ENCODE data around the gene RHAG. TPM values are rescaled to one million over a fixed set of nuclear protein-coding genes. Genes with fewer than 3 reads are reported as not detected.

RHAG gene
- total RNA-seq, 2 donors from 2014 or later = not detected

- Histone ChIP-seq H3K4me3 (no peak overlapping the region), H3K27ac (no peak overlapping the region), H3K4me1 (ENCODE audit: control insufficient read depth in 1 of 2, low read depth in 2 of 2) (no peaks in the 10 kb centered on the region), H3K9me3 (no peaks in the 10 kb centered on the region), H3K27me3 (replicated peaks; ENCODE audit: insufficient read depth) (no peaks in the 10 kb centered on the region), H3K36me3 (no peaks in the 10 kb centered on the region)
- no peak for TF ChIP-seq CTCF (IDR thresholded peaks at IDR 0.05)
- DNase-seq (ENCODE audit: low spot score) = no peak
- ATAC-seq (ENCODE audit: insufficient number of reproducible peaks, low FRiP score, low read depth) = no peak
Measured at GRCh38 chr6:49646942-49647341, 10.3 kb upstream of the RHAG start.

GRCh38 chr6:49646130-49646824 is 9.6 kb upstream of the RHAG start:
- Histone ChIP-seq H3K9me3 (no peaks in the 10 kb centered on the region), H3K4me3 (no peak overlapping the region), H3K27me3 (replicated peaks; ENCODE audit: insufficient read depth) (no peaks in the 10 kb centered on the region), H3K4me1 (ENCODE audit: control insufficient read depth in 1 of 2, low read depth in 2 of 2) (no peaks in the 10 kb centered on the region), H3K36me3 (no peaks in the 10 kb centered on the region), H3K27ac (no peak overlapping the region)
- ATAC-seq (ENCODE audit: insufficient number of reproducible peaks, low FRiP score, low read depth) (no peak), DNase-seq (ENCODE audit: low spot score) (no peak)
- no peak for TF ChIP-seq CTCF (IDR thresholded peaks at IDR 0.05)

- DNase-seq (ENCODE audit: low spot score) (no peak), ATAC-seq (ENCODE audit: insufficient number of reproducible peaks, low FRiP score, low read depth) (no peak)
- Histone ChIP-seq H3K4me3 (no peak overlapping the region), H3K36me3 (no peaks in the 10 kb centered on the region), H3K27ac (no peak overlapping the region), H3K4me1 (ENCODE audit: control insufficient read depth in 1 of 2, low read depth in 2 of 2) (no peaks in the 10 kb centered on the region), H3K27me3 (replicated peaks; ENCODE audit: insufficient read depth) (no peaks in the 10 kb centered on the region), H3K9me3 (no peaks in the 10 kb centered on the region)
- no peak for TF ChIP-seq CTCF (IDR thresholded peaks at IDR 0.05)
Measured at GRCh38 chr6:49645139-49645538, 8.5 kb upstream of the RHAG start.

GRCh38 chr6:49639177-49639817 is 2.7 kb upstream of the RHAG start:
- Histone ChIP-seq H3K4me1 (ENCODE audit: control insufficient read depth in 1 of 2, low read depth in 2 of 2) (no peaks in the 10 kb centered on the region), H3K9me3 (no peaks in the 10 kb centered on the region), H3K27ac (no peak overlapping the region), H3K36me3 (no peaks in the 10 kb centered on the region), H3K4me3 (no peak overlapping the region), H3K27me3 (replicated peaks; ENCODE audit: insufficient read depth) (no peaks in the 10 kb centered on the region)
- ATAC-seq (ENCODE audit: insufficient number of reproducible peaks, low FRiP score, low read depth) (no peak), DNase-seq (ENCODE audit: low spot score) (no peak)
- no peak for TF ChIP-seq CTCF (IDR thresholded peaks at IDR 0.05)

- H3K9me3 ChIP-seq = no peaks in the 10 kb centered on the region
- no peak for DNase-seq (ENCODE audit: low spot score)
- TF ChIP-seq CTCF (IDR thresholded peaks at IDR 0.05) = no peak
- H3K36me3 ChIP-seq = no peaks in the 10 kb centered on the region
- ATAC-seq (ENCODE audit: insufficient number of reproducible peaks, low FRiP score, low read depth) = no peak
- no peak overlapping the region for H3K4me3 ChIP-seq
- no peaks in the 10 kb centered on the region for H3K27me3 ChIP-seq (replicated peaks; ENCODE audit: insufficient read depth)
- H3K27ac ChIP-seq = no peak overlapping the region
- no peaks in the 10 kb centered on the region for H3K4me1 ChIP-seq (ENCODE audit: control insufficient read depth in 1 of 2, low read depth in 2 of 2)
Measured at GRCh38 chr6:49637350-49637731, 702 bp upstream of the RHAG start.
